Activated CD8-positive, alpha-beta memory T cell treated with anti-CD3 and anti-CD28 coated beads for 48 hours (primary cell): ENCODE measurements around the gene SMIM44.

Experiments
- DNase-seq, 3 experiments: peaks; one replicate each; pipeline ENCODE4 v3.0.0-alpha.2; 2020; ENCODE audit warnings: low read depth in 2 of 3, low spot score in 2 of 3

Gene SMIM44

DNA sequence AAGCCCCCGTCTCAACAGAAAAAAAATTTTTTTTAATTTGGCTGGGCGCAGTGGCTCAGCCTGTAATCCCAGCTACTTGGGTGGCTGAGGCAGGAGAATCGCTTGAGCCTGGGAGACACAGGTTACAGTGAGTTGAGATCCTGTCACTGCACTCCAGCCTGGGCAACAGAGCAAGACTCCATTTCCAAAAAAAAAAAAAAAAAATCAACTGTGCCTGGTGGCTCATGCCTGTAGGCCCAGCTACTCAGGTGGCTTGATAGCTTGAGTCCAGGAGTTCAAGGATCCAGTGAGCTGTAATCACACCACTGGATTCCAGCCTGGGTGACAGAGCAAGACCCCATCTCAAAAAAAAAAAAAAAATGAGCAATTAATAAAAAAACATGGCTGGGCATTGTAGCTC, 18.5 kb upstream of the SMIM44 start:
- DNase-seq = no peak

DNA sequence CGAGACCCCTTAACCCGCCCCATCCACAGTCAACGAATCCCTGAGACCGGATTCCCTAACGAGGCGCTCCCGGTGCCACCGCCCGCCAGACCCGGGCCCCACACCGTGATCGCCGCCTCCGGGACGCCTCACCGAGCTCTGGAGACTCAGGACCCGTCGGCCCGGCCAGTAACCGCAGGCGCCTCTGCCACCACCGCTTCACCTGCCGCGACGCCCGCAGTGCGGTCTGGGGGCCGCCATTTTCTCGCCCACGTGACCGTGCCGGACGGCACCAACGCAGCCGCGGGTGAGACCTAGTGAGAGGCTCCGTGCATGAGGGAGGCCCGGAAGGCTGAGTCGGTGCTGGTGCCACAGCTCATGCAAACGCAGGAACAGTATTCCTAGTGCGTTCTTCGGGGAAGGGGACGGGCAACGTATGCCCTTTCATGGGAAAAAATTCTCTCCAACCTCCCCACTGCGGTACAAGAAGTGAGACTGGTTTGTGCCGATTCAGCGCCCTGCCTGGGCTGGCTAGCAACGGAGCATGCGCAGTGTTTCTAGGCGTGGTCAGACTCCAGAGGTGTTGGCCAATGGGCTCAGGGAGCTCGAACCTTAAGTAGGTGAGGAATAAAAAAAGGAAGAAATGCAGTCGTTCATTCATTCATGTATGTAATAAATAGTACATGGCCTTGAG, 17.3 kb upstream of the SMIM44 start, which contains the start of gene DOHH:
Gene DOHH (minus strand): TSS at position 246 of the 673 bp plus-strand sequence. CDS start 3,860 bp downstream, outside the sequence.
- peak; percentile 89 to 93 (median 89) for DNase-seq

DNA sequence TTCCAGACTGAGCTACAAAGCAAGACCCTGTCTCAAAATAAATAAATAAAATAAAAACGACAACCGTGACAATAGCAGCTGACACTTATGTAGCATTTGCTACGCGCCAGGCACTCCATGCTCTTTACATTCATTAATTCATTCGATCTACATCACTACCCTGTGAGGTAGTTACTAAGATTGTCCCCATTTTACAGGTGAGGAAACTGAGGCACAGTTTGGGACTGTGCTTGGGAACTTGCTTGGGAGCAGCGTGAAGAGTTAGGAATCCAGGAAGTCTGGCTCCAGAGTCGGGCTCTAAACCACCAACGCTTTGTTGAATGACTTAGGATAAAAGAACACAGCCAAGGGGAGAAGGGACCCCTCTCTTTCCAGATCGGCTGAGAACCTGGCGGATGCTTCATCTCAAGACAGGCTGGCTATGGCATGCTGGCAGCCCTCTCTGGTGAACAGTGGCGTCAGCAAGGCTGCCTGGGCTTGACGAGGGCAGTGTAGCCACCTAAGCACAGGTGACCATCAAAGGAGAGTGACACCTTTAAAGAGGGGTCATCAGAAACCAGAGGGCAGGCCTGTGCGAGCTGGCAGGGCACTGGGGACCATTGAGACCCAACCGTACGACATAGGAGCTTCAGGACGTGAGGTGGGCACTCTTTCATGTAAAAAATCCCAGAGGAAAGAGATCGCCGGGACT, 16.6 kb upstream of the SMIM44 start:
- no peak for DNase-seq

DNA sequence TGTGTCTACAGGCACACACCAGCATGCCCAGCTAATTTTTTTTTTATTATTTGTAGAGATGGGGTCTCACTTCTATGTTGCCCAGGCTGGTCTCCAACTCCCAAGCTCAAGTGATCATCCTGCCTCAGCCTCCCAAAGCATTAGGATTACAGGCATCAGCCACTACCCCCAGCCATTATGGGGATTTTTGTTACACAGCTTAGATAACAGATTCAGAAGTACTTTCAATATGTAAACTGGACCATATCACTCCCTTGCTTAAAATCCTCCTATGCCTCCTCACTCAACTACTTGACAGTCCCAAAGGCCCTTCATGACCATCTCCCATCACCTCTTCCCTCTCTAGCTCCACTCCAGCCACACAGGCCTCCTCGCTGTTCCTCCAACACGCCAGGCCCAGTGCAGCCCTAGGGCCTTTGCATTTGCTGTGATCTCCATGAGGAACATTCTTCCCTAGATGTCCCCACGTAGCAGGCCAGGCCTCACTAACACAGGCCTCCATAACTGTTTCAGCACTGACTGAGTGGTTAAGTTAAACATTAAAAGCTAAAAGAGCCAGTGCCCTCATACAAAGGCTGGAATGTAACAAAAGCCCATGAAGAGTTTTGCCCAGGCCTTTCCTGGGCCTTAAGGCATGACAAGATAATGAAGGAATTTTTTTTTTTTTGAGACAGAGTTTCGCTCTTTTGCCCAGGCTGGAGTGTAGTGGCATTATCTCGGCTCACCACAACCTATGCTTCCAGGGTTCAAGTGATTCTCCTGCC, 14.7 kb upstream of the SMIM44 start:
- no peak for DNase-seq

DNA sequence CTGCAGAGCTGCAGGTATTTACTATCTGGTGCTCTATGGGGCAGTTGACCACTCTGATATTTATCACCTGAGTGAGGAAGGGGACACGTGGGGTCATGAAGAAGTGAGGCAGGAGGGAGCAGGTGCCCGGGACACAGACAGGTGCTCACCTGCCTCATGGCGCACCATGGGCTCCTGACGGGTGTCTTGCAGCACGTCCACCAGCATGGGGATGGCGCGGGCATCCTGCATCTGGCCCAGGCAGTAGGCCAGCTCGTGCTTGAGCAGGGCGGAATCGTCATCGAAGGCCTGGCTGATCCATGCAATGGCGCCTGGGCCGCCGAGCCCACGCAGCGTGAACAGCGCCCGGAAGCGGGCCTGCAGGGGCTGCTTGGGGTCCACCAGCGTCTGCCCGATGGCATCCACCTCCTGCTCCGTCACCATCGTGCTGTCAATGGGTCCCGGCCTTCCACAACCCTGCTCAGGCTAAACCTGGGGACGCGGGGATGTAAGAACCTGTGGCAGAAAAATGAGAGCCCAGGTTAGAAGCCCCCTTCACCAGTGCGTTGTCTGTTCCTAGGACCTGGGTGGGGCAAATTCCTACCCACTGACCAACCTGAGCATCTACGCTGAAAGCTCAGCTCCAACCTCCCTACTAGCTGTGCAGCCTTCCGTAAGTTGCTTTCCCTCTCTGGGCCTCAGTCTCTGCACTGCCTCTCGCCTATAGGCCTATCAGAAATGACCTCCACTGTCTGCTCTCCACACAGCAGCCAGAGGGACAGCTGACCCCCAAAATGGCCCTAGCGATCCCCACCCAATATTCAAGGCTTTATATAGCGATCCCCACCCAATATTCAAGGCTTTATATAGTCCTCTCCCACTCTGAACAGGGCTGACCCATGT, 13.4 kb upstream of the SMIM44 start:
- DNase-seq = no peak

DNA sequence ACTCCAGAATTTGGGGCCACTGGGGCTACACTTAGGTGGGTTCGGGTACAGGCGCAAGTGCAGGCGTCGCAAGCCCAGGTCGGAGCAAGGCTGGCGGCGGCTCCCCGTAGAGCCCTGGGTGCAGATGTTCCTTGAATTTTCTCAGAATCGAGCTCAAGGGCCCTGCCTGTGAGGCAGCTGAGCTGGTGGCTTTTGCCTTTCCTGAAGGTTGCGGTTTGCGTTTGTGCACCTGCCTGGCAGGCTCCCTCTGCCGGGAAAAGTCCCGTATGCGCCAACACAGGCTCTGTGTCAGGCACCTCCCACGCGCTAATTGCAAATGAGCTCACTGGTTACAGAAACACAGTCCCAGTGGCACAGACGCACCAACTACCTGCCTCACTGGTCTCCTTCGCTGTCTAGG, 11.3 kb upstream of the SMIM44 start:
- DNase-seq = no peak

DNA sequence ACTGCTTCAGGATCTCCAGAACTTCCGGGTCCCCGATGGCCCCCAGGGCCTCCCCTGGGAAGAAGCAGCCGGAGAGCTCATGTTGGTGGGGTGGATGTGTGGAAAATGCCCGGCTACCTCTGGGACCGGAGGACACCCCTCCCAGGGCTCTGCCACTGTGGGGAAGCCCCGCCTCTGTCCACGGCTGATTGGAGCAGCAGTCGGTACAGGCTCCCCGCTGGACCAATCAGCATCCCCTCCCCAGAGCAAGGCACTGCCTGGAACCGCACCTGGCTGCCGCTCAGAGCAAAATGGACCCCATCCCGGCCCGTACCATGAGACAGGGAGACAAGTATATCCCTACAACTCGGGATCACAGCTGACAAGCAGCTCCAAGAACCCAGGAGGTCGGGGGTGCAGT, 10.8 kb upstream of the SMIM44 start:
- no peak for DNase-seq

DNA sequence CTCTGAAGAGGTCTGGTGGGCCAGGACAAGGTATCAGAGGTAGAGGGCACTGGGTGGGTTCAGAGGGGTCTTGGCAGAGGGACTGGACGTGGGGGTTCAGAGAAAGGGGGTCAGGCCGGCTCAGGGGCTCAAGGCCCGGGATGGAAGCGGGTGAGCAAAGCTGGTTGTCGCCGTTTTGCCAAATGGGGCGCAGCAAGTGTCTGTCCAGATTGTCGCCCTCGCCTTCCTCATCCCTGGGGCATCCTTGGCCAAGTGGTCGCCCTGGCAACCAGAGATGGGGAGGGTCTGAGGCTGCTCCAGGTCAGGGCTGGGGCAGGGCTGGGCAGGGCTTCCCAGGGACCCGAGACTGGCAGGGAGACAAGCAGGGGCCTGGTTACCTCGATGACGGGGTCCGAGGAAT, 10.4 kb upstream of the SMIM44 start:
- DNase-seq = no peak

DNA sequence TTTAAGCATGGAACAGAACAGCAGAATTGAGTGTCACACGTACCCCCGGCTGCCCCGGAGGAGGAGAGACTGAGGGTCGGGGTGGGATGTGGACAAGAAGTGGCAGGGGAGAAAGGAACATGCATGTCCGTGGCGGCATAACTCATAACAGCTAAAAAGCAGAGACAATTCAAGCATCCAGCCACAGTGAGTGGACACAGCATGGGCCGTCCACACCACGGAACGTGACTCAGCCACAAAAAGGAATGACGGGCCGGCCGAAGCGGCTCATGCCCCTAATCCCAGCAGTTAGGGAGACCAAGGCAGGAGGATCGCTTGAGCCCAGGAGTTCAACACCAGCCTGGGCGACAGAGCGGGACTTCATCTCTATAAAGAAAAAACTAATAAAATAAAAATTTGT, 9.7 kb upstream of the SMIM44 start:
- no peak for DNase-seq

DNA sequence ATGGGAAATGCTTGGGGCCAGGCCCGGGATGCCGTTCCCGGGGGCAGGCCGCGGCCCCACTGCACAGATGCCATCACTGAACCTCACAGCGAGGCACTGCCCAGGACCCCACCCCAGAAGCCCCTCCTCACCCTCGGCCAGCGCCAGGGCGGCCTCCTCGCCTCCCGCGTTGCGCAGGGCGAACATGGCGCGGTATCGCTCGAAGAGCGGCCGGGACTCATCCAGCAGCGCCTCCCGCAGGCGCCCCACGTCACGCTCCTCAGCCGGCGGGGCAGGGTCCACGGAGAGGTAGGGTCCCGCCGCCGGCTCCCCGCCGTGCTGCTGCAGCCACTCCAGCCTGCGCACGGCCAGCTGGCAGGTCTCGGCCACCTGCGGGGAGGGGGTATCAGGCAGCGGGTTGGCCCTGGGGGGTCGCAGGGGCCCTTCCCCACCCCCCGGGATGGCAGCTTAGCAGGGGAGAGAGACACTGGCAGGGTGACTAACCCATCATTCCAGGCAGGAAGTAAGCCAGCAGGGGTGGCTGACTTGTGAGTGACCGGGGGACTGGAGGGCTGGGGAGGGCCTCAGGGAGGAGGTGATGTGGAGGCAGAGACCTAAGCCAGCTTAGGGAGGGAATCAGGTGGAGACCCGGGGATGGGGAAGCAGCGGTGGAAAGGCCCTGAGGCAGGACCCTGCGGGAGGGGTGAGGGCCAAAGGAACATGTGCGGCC, 9.0 kb upstream of the SMIM44 start:
- DNase-seq = no peak

DNA sequence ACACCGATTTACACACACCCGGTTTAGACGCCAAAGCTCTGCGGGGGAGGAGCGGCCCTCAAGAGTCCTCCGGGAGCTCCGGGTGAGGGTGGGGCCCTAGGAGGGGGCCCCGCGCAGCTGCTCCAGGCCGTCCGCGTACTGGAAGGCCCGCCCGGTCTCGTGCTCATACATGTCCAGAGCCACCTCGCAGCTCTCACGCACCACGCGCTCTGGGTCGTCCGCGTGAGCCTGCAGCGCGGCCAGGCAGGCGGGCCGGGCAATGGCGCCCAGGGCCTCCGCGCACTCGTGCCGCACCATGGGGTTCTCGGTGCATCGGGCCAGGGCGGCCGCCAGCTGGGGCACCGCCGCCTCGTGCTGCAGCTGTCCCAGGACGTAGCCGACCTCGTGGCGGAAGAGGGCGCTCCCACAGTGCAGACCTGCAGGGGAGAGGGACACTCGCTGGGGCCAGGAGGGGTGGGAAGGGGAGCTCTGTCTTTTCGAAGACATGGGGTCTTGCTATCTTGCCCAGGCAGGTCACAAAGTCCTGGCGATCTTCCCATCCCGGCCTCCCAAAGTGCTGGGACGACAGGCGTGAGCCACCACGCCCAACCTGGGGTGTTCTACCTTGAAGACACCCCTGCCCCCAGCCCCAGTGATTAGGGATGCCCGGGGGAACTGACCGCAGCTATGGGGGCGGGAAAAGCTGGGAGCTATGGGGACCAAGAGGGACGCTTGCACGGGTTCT, 8.3 kb upstream of the SMIM44 start:
- no peak for DNase-seq

DNA sequence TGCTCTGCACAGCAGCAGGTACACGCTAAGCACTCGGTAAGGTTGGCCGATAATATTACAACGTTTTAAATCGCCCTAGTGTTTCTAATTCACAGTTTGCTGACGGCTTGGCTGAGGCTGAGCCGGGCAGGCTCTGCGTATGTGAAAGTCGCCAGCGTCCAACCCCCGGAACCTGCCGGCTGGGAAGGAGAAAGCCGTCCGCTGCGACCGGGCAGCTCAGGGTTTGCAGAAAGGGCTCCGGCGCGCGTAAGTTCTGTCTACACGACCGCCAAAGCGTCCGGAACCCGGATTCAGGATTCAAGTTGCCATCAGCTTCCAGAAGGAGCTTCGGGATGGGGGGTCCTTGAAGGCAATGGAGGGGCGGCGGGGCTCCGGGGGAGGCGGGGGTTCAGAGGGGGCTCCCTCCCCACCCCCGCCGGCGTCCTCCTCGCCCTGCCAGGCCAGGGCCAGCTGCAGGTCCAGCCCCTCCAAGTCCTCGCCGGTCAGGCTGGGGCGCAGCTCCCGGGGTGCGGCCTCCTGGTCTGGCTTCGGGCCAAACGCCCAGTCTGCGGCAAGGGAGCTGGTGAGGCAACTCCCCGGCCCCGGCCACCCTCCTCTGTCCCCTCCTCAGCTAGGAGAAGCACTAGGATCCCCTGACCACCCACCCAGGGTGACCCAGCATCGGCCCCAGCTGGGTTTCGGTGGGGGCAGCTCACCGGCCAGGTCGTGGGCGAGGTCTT, 575 bp downstream of the SMIM44 start:
- no peak for DNase-seq

DNA sequence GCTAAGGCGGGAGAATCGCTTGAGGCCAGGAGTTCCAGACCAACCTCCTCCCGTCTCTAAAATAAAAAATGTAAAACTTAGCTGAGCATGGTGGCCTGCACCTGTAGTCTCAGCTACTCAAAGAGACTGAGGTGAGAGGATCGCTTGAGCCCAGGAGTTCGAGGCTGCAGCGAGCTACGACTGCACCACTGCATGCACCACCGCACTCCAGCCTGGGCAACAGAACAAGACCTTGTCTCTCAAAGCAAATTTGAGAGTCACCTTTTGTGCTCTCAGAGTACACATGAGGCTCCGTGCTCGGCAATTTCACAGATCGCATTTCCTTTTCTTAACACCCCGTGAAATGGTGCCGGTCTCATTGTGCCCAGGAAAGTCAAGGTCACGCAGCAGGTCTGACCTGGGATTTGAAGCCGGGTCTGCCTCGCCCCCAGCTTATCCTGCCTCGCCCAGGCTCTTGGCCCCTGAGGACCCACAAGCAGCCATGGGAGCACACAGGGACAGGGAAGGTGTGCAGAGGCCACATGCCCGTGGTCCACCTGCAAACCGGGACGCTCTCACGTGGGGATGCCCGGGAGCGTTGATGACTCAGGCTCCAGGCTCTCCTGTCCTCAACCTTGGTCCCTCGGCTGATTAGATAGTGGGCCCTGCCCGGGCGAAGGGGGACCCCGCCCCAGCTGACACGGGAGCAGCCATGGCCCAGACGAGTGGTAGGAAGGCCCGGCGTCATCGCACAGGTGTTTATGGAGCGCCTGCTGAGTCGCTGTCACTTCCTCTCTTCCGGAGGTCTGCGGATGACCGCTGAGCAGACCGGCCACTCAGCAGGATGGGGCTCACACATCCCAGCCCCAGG, 1.8 kb downstream of the SMIM44 start:
- DNase-seq = no peak

DNA sequence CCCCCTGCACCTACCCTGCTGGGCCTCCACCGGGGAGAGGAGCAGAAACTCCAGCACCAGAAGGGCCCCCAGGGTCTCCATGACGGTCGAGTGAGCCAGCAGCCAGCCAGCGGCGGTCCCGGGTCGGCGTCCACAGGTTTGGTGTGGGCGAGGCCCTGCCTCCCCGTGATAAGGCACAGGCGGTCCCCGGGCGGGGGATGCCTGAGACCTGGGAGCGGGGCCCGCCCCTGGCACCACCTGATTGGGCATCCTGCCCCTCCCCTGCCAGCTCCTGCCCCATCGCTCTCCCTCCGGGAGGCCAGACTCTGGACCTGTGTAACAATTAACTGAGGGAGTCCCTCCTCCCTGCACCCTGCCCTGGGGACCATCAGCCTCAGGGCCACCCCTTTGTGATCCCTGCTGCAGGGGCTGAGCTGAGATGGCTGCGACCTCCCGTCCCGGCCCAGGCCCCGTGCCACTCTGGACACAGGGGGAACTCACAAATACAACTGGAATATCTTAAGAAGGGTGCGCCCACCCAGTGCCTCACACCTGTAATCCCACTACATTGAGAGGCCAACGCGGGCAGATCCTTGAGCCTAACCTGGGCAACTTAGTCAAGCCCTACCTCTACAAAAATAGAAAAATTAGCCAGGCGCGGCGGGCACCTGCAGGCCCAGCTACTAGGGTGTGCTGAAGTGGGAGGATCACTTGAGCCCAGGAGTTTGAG, 2.7 kb downstream of the SMIM44 start, which contains the start of gene SMIM24:
Gene SMIM24 (minus strand): TSS at position 143 of the 709 bp plus-strand sequence. CDS start 62 bp downstream, at position 81.
- DNase-seq = no peak

DNA sequence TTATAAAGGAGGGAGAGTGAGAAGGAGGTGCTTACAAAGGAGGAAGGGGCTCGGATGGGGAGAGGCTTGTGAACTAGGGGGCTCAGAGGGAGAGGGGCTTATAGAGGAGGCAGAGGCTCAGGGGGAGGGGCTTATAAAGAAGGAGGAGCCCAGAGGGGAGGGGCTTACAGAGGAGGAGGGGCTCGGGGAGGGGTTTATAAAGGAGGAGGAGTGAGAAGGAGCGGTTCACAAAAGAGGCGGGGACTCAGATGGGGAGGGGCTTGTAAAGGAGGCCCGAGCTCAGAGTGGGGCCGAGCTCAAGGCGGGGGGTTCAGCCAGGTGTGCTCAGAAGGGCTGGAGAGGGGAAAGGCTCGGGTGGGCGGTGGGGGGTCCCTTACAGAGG, 3.4 kb downstream of the SMIM44 start:
- no peak for DNase-seq

DNA sequence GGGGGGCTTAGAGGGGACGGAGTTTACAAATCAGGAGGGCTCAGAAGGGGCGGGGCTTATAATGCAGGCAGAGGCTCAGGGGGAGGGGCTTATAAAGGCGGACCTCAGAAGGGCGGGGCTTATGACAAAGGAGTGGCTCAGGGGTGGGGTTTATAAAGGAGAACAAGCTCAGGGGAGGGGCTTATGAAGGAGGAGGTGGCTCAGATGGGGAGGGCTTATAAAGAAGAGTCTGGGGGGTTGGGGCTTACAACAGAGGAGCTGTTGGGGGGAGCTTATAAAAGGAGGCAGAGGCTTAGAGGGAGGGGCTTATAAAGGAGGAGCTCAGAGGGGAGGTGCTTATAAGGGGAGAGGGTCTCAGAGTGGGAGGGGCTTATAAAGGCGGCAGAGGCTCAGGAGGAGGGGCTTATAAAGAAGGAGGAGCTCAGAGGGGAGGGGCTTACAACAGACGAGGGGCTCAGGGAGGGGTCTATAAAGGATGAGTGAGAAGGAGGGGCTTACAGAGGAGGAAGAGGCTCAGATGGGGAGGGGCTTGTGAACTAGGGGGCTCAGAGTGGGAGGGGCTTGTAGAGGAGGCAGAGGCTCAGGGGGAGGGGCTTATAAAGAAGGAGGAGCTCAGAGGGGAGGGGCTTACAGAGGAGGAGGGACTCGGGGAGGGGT, 3.9 kb downstream of the SMIM44 start:
- DNase-seq = no peak
